HEK293T (cell line): ENCODE data around the gene MTMR12.

Experiments used
- BHLHE40 ChIP-seq: fragments of 450-650 bp; IDR thresholded peaks from 2 replicates; pipeline ENCODE4 v1.6.1; 2016; ENCODE audit warnings: mild to moderate bottlenecking, moderate library complexity, borderline replicate concordance
- CTBP1 ChIP-seq: fragments of 450-650 bp; IDR thresholded peaks from 2 replicates; pipeline ENCODE4 v1.6.1; 2016; ENCODE audit warnings: borderline replicate concordance
- ELF4 ChIP-seq: fragments of 450-650 bp; IDR thresholded peaks from 2 replicates; pipeline ENCODE4 v1.6.1; 2017; ENCODE audit warnings: antibody characterized with exemption
- FOXA1 ChIP-seq: fragments of 450-650 bp; IDR thresholded peaks from 2 replicates; pipeline ENCODE4 v1.6.1; 2016; ENCODE audit warnings: mild to moderate bottlenecking
- FOXK2 ChIP-seq: fragments of 450-650 bp; IDR thresholded peaks from 2 replicates; pipeline ENCODE4 v1.6.1; 2016; ENCODE audit warnings: mild to moderate bottlenecking
- FOXM1 ChIP-seq: fragments of 450-650 bp; IDR thresholded peaks from 2 replicates; pipeline ENCODE4 v1.6.1; 2017; ENCODE audit warnings: mild to moderate bottlenecking, borderline replicate concordance
- HDGF ChIP-seq: fragments of 450-650 bp; IDR thresholded peaks from 2 replicates; pipeline ENCODE4 v1.6.1; 2017; ENCODE audit warnings: antibody characterized with exemption, borderline replicate concordance
- L3MBTL2 ChIP-seq: fragments of 450-650 bp; conservative IDR thresholded peaks from 2 replicates; pipeline ENCODE4 v1.6.1; 2016; ENCODE audit warnings: mild to moderate bottlenecking
- NFRKB ChIP-seq: fragments of 450-650 bp; IDR thresholded peaks from 2 replicates; pipeline ENCODE4 v1.6.1; 2016; ENCODE audit warnings: mild to moderate bottlenecking, moderate library complexity
- SUZ12 ChIP-seq: fragments of 450-650 bp; IDR thresholded peaks from 2 replicates; pipeline ENCODE4 v1.6.1; 2016; ENCODE audit warnings: mild to moderate bottlenecking

DNA sequence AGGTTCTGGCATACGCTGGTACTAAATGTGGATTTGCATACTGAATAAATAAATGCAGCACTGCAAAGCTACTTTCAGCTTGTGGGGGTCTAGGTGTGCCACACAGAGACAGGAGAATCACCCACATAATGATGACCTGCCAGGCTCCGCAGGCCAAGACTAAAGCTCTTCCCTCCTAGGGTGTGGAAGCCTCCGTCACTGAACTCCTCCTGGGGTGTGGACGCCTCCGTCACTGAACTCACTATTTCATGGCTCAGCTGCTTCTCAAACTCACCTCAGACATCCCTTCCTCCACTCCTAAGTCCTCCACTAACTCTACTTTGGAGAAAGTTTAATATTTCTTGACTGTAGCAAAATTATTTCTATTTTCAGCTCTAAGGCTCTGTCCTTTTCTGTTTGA is 73.4 kb downstream of the MTMR12 start:
- TF ChIP-seq FOXK2 (no peak), FOXM1 (no peak), FOXA1 (no peak), ELF4 (no peak), BHLHE40 (no peak), CTBP1 (no peak), NFRKB (no peak), SUZ12 (no peak), L3MBTL2 (no peak), HDGF (no peak)
